GM23338 (cell line): ENCODE measurements around the gene ILKAP. TPM values are rescaled to one million over a fixed set of nuclear protein-coding genes. Genes with fewer than 3 reads are reported as not detected.

Experiments used
- ATAC-seq: fragments of 200-7000 bp; cut with Tn5 transposase; 3 replicates; pipeline ENCODE4 v1.9.1; 2020
- DNase-seq: peaks from one replicate; pipeline ENCODE4 v3.0.0-alpha.2; 2015; ENCODE audit warnings: low spot score
- H2AFZ ChIP-seq: fragments of 200-600 bp; sonication (generic); 2 replicates; pipeline ENCODE4 v1.8.0; 2016; ENCODE audit warnings: antibody characterized with exemption, mild to moderate bottlenecking, moderate library complexity
- H3F3A ChIP-seq: fragments of 200-600 bp; sonication (generic); replicated peaks from 2 replicates; pipeline ENCODE4 v1.8.0; 2017; ENCODE audit warnings: antibody characterized with exemption, mixed run types, low read depth
- H3K27ac ChIP-seq: fragments of 200-600 bp; sonication (generic); 2 replicates; pipeline ENCODE4 v1.6.1; 2016; ENCODE audit warnings: low read depth
- H3K27me3 ChIP-seq: fragments of 200-600 bp; sonication (generic); 2 replicates; pipeline ENCODE4 v1.8.0; 2016; ENCODE audit warnings: mild to moderate bottlenecking, mixed run types, moderate library complexity; ENCODE audit not compliant: insufficient read depth
- H3K36me3 ChIP-seq: fragments of 200-600 bp; sonication (generic); 2 replicates; pipeline ENCODE4 v1.8.0; 2016; ENCODE audit warnings: mild to moderate bottlenecking; ENCODE audit not compliant: insufficient read depth
- H3K4me1 ChIP-seq: fragments of 200-600 bp; sonication (generic); 2 replicates; pipeline ENCODE4 v1.8.0; 2016; ENCODE audit warnings: mild to moderate bottlenecking, moderate library complexity; ENCODE audit not compliant: insufficient read depth
- H3K4me2 ChIP-seq: fragments of 200-600 bp; sonication (generic); 2 replicates; pipeline ENCODE4 v1.7.1; 2017; ENCODE audit warnings: mixed run types
- H3K4me3 ChIP-seq: fragments of 200-600 bp; sonication (generic); 2 replicates; pipeline ENCODE4 v1.6.1; 2016; ENCODE audit warnings: mixed run types
- H3K79me2 ChIP-seq: fragments of 200-600 bp; sonication (generic); replicated peaks from 2 replicates; pipeline ENCODE4 v1.8.0; 2017; ENCODE audit warnings: mild to moderate bottlenecking; ENCODE audit not compliant: insufficient read depth
- H3K9me2 ChIP-seq: fragments of 200-600 bp; sonication (generic); 2 replicates; pipeline ENCODE4 v1.8.0; 2017; ENCODE audit not compliant: insufficient read depth
- H4K20me1 ChIP-seq: fragments of 200-600 bp; sonication (generic); replicated peaks from 2 replicates; pipeline ENCODE4 v1.8.0; 2017; ENCODE audit warnings: mild to moderate bottlenecking; ENCODE audit not compliant: insufficient read depth
- H3K27ac Mint-ChIP-seq: 2 replicates; pipeline ENCODE4 v1.8.0; 2020; ENCODE audit warnings: inconsistent platforms, mild to moderate bottlenecking, moderate library complexity, mixed read lengths
- H3K27me3 Mint-ChIP-seq: 3 replicates; pipeline ENCODE4 v1.8.0; 2022; ENCODE audit warnings: low read depth, mild to moderate bottlenecking, moderate library complexity, mixed read lengths, inconsistent platforms; ENCODE audit not compliant: insufficient read depth, poor library complexity
- H3K36me3 Mint-ChIP-seq: 3 replicates; pipeline ENCODE4 v1.8.0; 2021; ENCODE audit warnings: low read depth, mild to moderate bottlenecking, inconsistent platforms, moderate library complexity, mixed read lengths
- H3K4me1 Mint-ChIP-seq: 3 replicates; pipeline ENCODE4 v1.8.0; 2020; ENCODE audit warnings: mild to moderate bottlenecking, inconsistent platforms, mixed read lengths
- H3K4me3 Mint-ChIP-seq: 3 replicates; pipeline ENCODE4 v1.8.0; 2021; ENCODE audit warnings: moderate library complexity, mild to moderate bottlenecking, inconsistent platforms, mixed read lengths
- H3K9me3 Mint-ChIP-seq: 3 replicates; pipeline ENCODE4 v1.8.0; 2020; ENCODE audit warnings: moderate library complexity, mild to moderate bottlenecking, inconsistent platforms, mixed read lengths
- CTCF ChIP-seq, 2 experiments: fragments of 200-600 bp in 1 of 2; sonication (generic) in 1 of 2; conservative IDR thresholded peaks; 2 replicates each; pipeline versions ENCODE4 v1.5.1 to v1.6.1; 2016 to 2017; ENCODE audit warnings: antibody characterized with exemption in 2 of 2, low read depth in 2 of 2, mild to moderate bottlenecking in 2 of 2, moderate library complexity in 1 of 2
- EZH2 ChIP-seq: fragments of 200-600 bp; sonication (generic); IDR thresholded peaks from one replicate; pipeline ENCODE4 v1.8.0; 2017; ENCODE audit warnings: antibody characterized with exemption, mild to moderate bottlenecking, low read depth; ENCODE audit not compliant: unreplicated experiment
- NANOG ChIP-seq: IDR thresholded peaks from 2 replicates; pipeline ENCODE4 v1.6.1; 2016; ENCODE audit warnings: antibody characterized with exemption, borderline replicate concordance
- REST ChIP-seq: IDR thresholded peaks from one replicate; pipeline ENCODE4 v1.6.1; 2018; ENCODE audit warnings: antibody characterized with exemption; ENCODE audit not compliant: unreplicated experiment
- ZNF331 ChIP-seq: fragments of 250-450 bp; sonication (Bioruptor Pico); IDR thresholded peaks from 2 replicates; pipeline ENCODE4 v1.5.0; 2020; ENCODE audit warnings: low read depth, mild to moderate bottlenecking, moderate library complexity
- polyA plus RNA-seq: library from polyadenylated mRNA; unstranded; fragments of >200 nt; fragmentation: Nextera tagmentation; extraction: Ambion mirVana; gene quantifications from 2 replicates; pipeline ENCODE4 v1.2.1, GENCODE V29; 2016
- total RNA-seq: library from RNA; depleted of rRNA; stranded (reverse); fragments of >200 nt; shearing (Covaris generic); gene quantifications from 2 replicates; pipeline ENCODE4 v1.2.3, GENCODE V29; 2014

ILKAP gene
- total and polyA plus RNA-seq, 2 experiments from 2014 or later, result 17.0 to 35.9 TPM

- Mint-ChIP-seq H3K4me1 (peaks cover 14% of the 10 kb centered on the region), H3K27ac (no peak overlapping the region), H3K4me3 (no peak overlapping the region; the same call in 2 of the 3 replicates), H3K9me3 (no peaks in the 10 kb centered on the region), H3K36me3 (no peaks in the 10 kb centered on the region), H3K27me3 (peaks cover 62% of the 10 kb centered on the region)
- Histone ChIP-seq H3K36me3 (no peaks in the 10 kb centered on the region), H2AFZ (no peak overlapping the region), H3K27ac (no peak overlapping the region), H3K4me1 (peaks cover 13% of the 10 kb centered on the region), H3K27me3 (peaks cover 62% of the 10 kb centered on the region), H3F3A (0 out of 2 replicates have a peak, but pooled peaks cover 8% of the 10 kb centered on the region), H3K4me3 (peak overlapping the region; percentile 63; the same call in 1 of the 2 replicates), H4K20me1 (no peaks in the 10 kb centered on the region), H3K9me2 (no peaks in the 10 kb centered on the region), H3K79me2 (no peaks in the 10 kb centered on the region), H3K4me2 (peak overlapping the region; percentile 86; the same call in 1 of the 2 replicates)
- peak; percentile 16 for ATAC-seq
- DNase-seq, result peak; percentile 66
- TF ChIP-seq NANOG, result no peak
- TF ChIP-seq CTCF (conservative IDR thresholded peaks at IDR 0.05; ENCODE audit: low read depth in 2 of 2), result peak; percentile 57 to 62
Observed at GRCh38 chr2:238160206-238161129, 43.0 kb downstream of the ILKAP start.

GRCh38 chr2:238159661-238160205 is 43.8 kb downstream of the ILKAP start:
- ATAC-seq, result no peak
- no peaks in the 10 kb centered on the region for H3K9me2 ChIP-seq
- peak overlapping the region; percentile 69; the same call in 1 of the 2 replicates for H2AFZ ChIP-seq
- H3K4me2 ChIP-seq, result peak overlapping the region; percentile 86
- Mint-ChIP-seq H3K9me3 (no peaks in the 10 kb centered on the region), H3K36me3 (no peaks in the 10 kb centered on the region), H3K27me3 (peaks cover 55% of the 10 kb centered on the region), H3K4me3 (peak overlapping the region; percentile 71), H3K4me1 (peaks cover 14% of the 10 kb centered on the region), H3K27ac (no peak overlapping the region)
- H3K4me3 ChIP-seq, result peak overlapping the region; percentile 63
- H3K79me2 ChIP-seq, result no peaks in the 10 kb centered on the region
- H3K27ac ChIP-seq, result no peak overlapping the region
- H3K4me1 ChIP-seq, result peaks cover 13% of the 10 kb centered on the region
- H3K36me3 ChIP-seq, result no peaks in the 10 kb centered on the region
- H3K27me3 ChIP-seq, result peaks cover 56% of the 10 kb centered on the region
- TF ChIP-seq ZNF331 (CRISPR knock-in tag), result no peak
- no peak for TF ChIP-seq EZH2
- no peak for TF ChIP-seq REST
- 0 out of 2 replicates have a peak, but pooled peaks cover 8% of the 10 kb centered on the region for H3F3A ChIP-seq
- no peak for DNase-seq
- H4K20me1 ChIP-seq, result no peaks in the 10 kb centered on the region
